CD4-positive, alpha-beta T cell (primary cell): ENCODE results near the gene RABGGTA. TPM values are rescaled to one million over a fixed set of nuclear protein-coding genes. Genes with fewer than 3 reads are reported as not detected.

Experiments
- ATAC-seq: fragments of 200-7000 bp; cut with Tn5 transposase; one replicate; pipeline ENCODE4 v1.10.0; 2022; ENCODE audit warnings: mild to moderate bottlenecking; ENCODE audit not compliant: poor library complexity
- CTCF ChIA-PET: fragments of 350-600 bp; sonication (Branson Sonifier 250); formaldehyde crosslinking; loops from one replicate; lab custom pipeline; 2021; ENCODE audit warnings: antibody characterized with exemption, inconsistent platforms; lab: Charles Lee
- POLR2A ChIA-PET: fragments of 350-600 bp; sonication (Branson Sonifier 250); formaldehyde crosslinking; loops from one replicate; lab custom pipeline; 2021; ENCODE audit warnings: antibody characterized with exemption, inconsistent platforms; lab: Charles Lee
- DNase-seq, 14 experiments: peaks; one replicate each; pipeline ENCODE4 v3.0.0-alpha.2; 2013 to 2020; ENCODE audit warnings: mixed read lengths in 2 of 14
- H3K27ac ChIP-seq, 2 donors: one replicate each; pipeline versions ENCODE4 v1.5.1 to v1.7.0; 2013; ENCODE audit warnings: low read length in 2 of 2, low read depth in 1 of 2, mild to moderate bottlenecking in 1 of 2
- H3K27me3 ChIP-seq, 2 experiments: 1 replicate in 1 of 2; 2 replicates in 1 of 2; pipeline versions ENCODE4 v1.6.1 to v1.7.0; 2013; ENCODE audit warnings: low read length in 2 of 2, control low read depth in 1 of 2, mild to moderate bottlenecking in 1 of 2, moderate library complexity in 1 of 2; ENCODE audit not compliant: insufficient read depth in 2 of 2, control insufficient read depth in 1 of 2
- H3K36me3 ChIP-seq: one replicate; pipeline ENCODE4 v1.6.1; 2013; ENCODE audit warnings: low read length, control low read depth; ENCODE audit not compliant: insufficient read depth
- H3K4me1 ChIP-seq: one replicate; pipeline ENCODE4 v1.6.1; 2013; ENCODE audit warnings: low read length, control low read depth; ENCODE audit not compliant: insufficient read depth
- H3K4me3 ChIP-seq: one replicate; pipeline ENCODE4 v1.5.1; 2013; ENCODE audit warnings: mild to moderate bottlenecking, low read length, moderate library complexity
- H3K9me3 ChIP-seq, 2 experiments: 1 replicate in 1 of 2; 2 replicates in 1 of 2; pipeline versions ENCODE4 v1.6.1 to v1.7.0; 2013; ENCODE audit warnings: low read length in 2 of 2, mild to moderate bottlenecking in 2 of 2, control low read depth in 1 of 2, moderate library complexity in 1 of 2; ENCODE audit not compliant: control insufficient read depth in 1 of 2, insufficient read depth in 1 of 2
- H3K27ac Mint-ChIP-seq: one replicate; pipeline ENCODE4 v1.8.0; 2020; ENCODE audit warnings: mixed read lengths
- H3K27me3 Mint-ChIP-seq: one replicate; pipeline ENCODE4 v1.8.0; 2021; ENCODE audit warnings: mixed read lengths
- H3K36me3 Mint-ChIP-seq: one replicate; pipeline ENCODE4 v1.8.0; 2021; ENCODE audit warnings: low read depth, mixed read lengths
- H3K4me1 Mint-ChIP-seq: one replicate; pipeline ENCODE4 v1.8.0; 2021; ENCODE audit warnings: low read depth, mixed read lengths
- H3K4me3 Mint-ChIP-seq: one replicate; pipeline ENCODE4 v1.8.0; 2020; ENCODE audit warnings: mild to moderate bottlenecking, mixed read lengths
- H3K9me3 Mint-ChIP-seq: one replicate; pipeline ENCODE4 v1.8.0; 2020; ENCODE audit warnings: mixed read lengths
- CTCF ChIP-seq: fragments of 200-600 bp; IDR thresholded peaks from one replicate; pipeline ENCODE4 v1.8.0; 2022; ENCODE audit warnings: antibody characterized with exemption, mild to moderate bottlenecking
- intact Hi-C, 2 experiments: fragments of 100-400 bp; cut with DNase I in 1 of 2; cut with micrococcal nuclease in 1 of 2; formaldehyde crosslinking; loops; one replicate each; pipeline versions ENCODE4 v1.15.1 to v1.9.0; 2023 to 2025; cut with DNase I, micrococcal nuclease
- total RNA-seq, 174 experiments: library from RNA in 2 of 174; stranded (reverse) in 2 of 174; gene quantifications; one replicate each; pipeline ENCODE4 v1.2.3 and lab custom pipeline; 2021 to 2026

The RABGGTA gene
- total RNA-seq, 2 experiments from 2014 or later: 52.3 to 55.2 TPM

DNA sequence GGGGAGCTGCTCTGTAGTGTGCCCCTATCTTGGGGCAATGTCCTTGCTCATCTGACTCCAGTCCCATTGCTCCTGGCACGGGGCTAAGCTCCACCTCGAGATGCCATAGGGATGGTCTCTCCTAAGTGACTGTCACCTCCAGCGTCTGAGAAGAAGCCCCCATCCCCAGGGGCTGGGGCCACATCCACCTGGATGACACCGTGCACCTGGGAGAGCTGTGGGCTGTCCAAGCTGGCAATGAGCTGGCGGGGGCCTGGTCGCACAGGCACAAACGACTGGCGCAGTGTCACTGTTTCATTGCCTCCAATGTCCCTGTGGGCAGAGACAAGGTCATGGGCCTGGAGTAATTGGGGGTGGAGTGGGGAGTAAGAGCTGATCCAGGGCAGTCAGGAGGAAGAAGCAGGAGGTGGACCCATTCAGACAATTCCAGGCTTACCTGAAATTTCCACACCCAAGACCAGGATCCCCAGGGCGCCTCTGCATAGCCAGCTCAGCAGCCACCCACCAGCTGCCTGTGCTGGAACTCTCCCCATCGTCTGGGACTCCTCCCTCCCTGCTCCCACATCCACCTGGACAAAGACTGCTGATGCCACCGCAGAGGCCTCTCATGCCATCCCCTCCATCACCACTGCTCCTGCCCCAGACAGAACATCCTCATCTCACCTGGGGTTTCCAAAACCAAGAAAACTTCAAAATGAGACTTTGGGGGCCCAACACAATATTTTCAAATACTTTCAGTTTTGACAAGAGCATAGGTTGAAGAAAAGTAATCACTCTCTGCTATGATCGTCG is 22.0 kb downstream of the RABGGTA start:
- peaks cover 26% of the 10 kb centered on the region for H3K4me1 Mint-ChIP-seq
- Histone ChIP-seq H3K27me3 (no peaks in the 10 kb centered on the region), H3K4me1 (peaks cover 13% of the 10 kb centered on the region), H3K9me3 (no peaks in the 10 kb centered on the region), H3K36me3 (peaks cover 18% of the 10 kb centered on the region), H3K4me3 (no peak overlapping the region), H3K27ac (no peak overlapping the region)
- H3K27me3 Mint-ChIP-seq: no peaks in the 10 kb centered on the region
- ATAC-seq (no peak), DNase-seq (peak in 1 of 14 experiments; percentile 24)
- H3K27ac Mint-ChIP-seq: peak overlapping the region; percentile 57
- TF ChIP-seq CTCF: no peak
- POLR2A ChIA-PET: no interaction called here
- intact Hi-C loops: no loop called here
- CTCF ChIA-PET: interaction anchor here (1.0 to 1.5 kb wide), 2 partner anchors 22 to 84 kb away, joined by 3 read pairs; partner anchors contain the start of gene RABGGTA
- peak overlapping the region; percentile 39 for H3K4me3 Mint-ChIP-seq
- peaks cover 17% of the 10 kb centered on the region for H3K36me3 Mint-ChIP-seq
- H3K9me3 Mint-ChIP-seq: no peaks in the 10 kb centered on the region

- intact Hi-C loops: no loop called here
- H3K27ac ChIP-seq: no peak overlapping the region
Observed at GRCh38 chr14:24247422-24247821, 24.0 kb downstream of the RABGGTA start.

More at GRCh38 chr14:24247422-24247821, 24.0 kb downstream of the RABGGTA start:
- Mint-ChIP-seq H3K27ac (peak overlapping the region; percentile 78), H3K4me1 (peaks cover 37% of the 10 kb centered on the region), H3K4me3 (peak overlapping the region; percentile 43), H3K9me3 (no peaks in the 10 kb centered on the region), H3K27me3 (no peaks in the 10 kb centered on the region), H3K36me3 (peaks cover 13% of the 10 kb centered on the region)
- ChIA-PET CTCF (interaction anchor here (0.6 to 7.3 kb wide), 6 partner anchors 24 to 86 kb away, joined by 3 to 90 read pairs (median 8); partner anchors contain the start of genes CIDEB, DHRS1, MDP1 and NOP9), POLR2A (interaction anchor here (1.0 to 2.6 kb wide), 7 partner anchors 18 to 183 kb away, joined by 3 to 17 read pairs (median 7); partner anchors contain the start of genes CBLN3, CHMP4A, DCAF11 and IRF9)
- H3K36me3 ChIP-seq: peaks cover 8% of the 10 kb centered on the region
- no peaks in the 10 kb centered on the region for H3K9me3 ChIP-seq
- H3K27me3 ChIP-seq: no peaks in the 10 kb centered on the region
- ATAC-seq: no peak
- peak in 1 of 14 experiments; percentile 17 for DNase-seq
- peaks cover 26% of the 10 kb centered on the region for H3K4me1 ChIP-seq
- H3K4me3 ChIP-seq: no peak overlapping the region
- no peak for TF ChIP-seq CTCF
